Breast epithelium (tissue), 3 donors: Measurements from ENCODE around the gene FLT3LG.

ENCODE experiments used
- CTCF ChIP-seq, 3 donors: fragments of 450-650 bp; IDR thresholded peaks; one replicate each; pipeline ENCODE4 v1.5.1; 2016 to 2017; ENCODE audit warnings: antibody characterized with exemption in 3 of 3, mild to moderate bottlenecking in 3 of 3, moderate library complexity in 3 of 3
- POLR2A ChIP-seq: fragments of 450-650 bp; IDR thresholded peaks from one replicate; pipeline ENCODE4 v1.6.1; 2016; ENCODE audit warnings: antibody characterized with exemption, mild to moderate bottlenecking, moderate library complexity
- POLR2AphosphoS5 ChIP-seq, 3 donors: sonication (generic); formaldehyde crosslinking; IDR thresholded peaks; one replicate each; pipeline ENCODE4 v1.6.1; 2017; ENCODE audit warnings: antibody characterized with exemption in 3 of 3

- TF ChIP-seq CTCF (IDR thresholded peaks at IDR 0.05), result no peak
- TF ChIP-seq POLR2AphosphoS5 (IDR thresholded peaks at IDR 0.05), result no peak
- no peak for TF ChIP-seq POLR2A
These were observed 17.2 kb downstream of the FLT3LG start for GRCh38 chr19:49491030-49491803.
